ENCODE data around the gene SCYGR2. TPM values are rescaled to one million over a fixed set of nuclear protein-coding genes. Genes with fewer than 3 reads are reported as not detected.

SCYGR2 gene
- total RNA-seq, 4 donors from 2014 or later: not detected

DNA sequence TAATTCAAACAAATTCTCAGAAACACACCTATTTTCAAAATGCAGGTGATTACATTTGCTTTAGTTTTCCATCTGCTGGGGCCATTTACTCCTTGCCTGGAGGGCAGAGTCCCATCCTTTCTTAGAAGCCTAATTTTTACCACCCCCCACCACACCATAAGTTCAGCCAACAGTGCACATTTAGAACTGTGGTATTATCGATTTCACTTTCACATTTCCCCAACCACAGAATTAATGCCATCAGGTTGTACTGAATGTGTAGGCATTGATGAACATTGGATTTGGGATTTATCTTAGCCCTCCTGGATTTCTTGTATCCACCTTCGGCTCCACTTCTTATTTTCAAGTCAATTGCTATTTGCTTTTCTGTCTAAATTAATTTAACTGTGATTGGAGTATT is 11.4 kb downstream of the SCYGR2 start:
- intact Hi-C loops (cut with DNase I; ENCODE audit: low total_unique reads): no loop called here

GRCh38 chr2:227612546-227613271 is 14.0 kb downstream of the SCYGR2 start:
- Histone ChIP-seq H3K9me3 (no peaks in the 10 kb centered on the region), H3K27me3 (no peaks in the 10 kb centered on the region), H3K4me3 (no peak overlapping the region), H3K27ac (no peak overlapping the region), H3K36me3 (no peaks in the 10 kb centered on the region), H3K4me1 (no peaks in the 10 kb centered on the region)
- no peak for DNase-seq
- TF ChIP-seq, protein P1, sequence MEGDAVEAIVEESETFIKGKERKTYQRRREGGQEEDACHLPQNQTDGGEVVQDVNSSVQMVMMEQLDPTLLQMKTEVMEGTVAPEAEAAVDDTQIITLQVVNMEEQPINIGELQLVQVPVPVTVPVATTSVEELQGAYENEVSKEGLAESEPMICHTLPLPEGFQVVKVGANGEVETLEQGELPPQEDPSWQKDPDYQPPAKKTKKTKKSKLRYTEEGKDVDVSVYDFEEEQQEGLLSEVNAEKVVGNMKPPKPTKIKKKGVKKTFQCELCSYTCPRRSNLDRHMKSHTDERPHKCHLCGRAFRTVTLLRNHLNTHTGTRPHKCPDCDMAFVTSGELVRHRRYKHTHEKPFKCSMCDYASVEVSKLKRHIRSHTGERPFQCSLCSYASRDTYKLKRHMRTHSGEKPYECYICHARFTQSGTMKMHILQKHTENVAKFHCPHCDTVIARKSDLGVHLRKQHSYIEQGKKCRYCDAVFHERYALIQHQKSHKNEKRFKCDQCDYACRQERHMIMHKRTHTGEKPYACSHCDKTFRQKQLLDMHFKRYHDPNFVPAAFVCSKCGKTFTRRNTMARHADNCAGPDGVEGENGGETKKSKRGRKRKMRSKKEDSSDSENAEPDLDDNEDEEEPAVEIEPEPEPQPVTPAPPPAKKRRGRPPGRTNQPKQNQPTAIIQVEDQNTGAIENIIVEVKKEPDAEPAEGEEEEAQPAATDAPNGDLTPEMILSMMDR (IDR thresholded peaks at IDR 0.05): no peak
- no peak for TF ChIP-seq POLR2A (IDR thresholded peaks at IDR 0.05)
- intact Hi-C loops (cut with DNase I; ENCODE audit: low total_unique reads): no loop called here

More for the DNA sequence above, 11.4 kb downstream of the SCYGR2 start:
- H3K27me3 ChIP-seq: no peaks in the 10 kb centered on the region
- H3K4me1 ChIP-seq: no peaks in the 10 kb centered on the region
- TF ChIP-seq POLR2A (IDR thresholded peaks at IDR 0.05): no peak
- TF ChIP-seq, protein P1 (IDR thresholded peaks at IDR 0.05): no peak
- no peak for DNase-seq
- no peaks in the 10 kb centered on the region for H3K9me3 ChIP-seq
- no peak overlapping the region for H3K27ac ChIP-seq
- H3K36me3 ChIP-seq: no peaks in the 10 kb centered on the region
- no peak overlapping the region for H3K4me3 ChIP-seq

- TF ChIP-seq POLR2A (IDR thresholded peaks at IDR 0.05): no peak
- TF ChIP-seq, protein P1 (IDR thresholded peaks at IDR 0.05): no peak
- Histone ChIP-seq H3K9me3 (no peaks in the 10 kb centered on the region), H3K27me3 (no peaks in the 10 kb centered on the region), H3K4me1 (no peaks in the 10 kb centered on the region), H3K4me3 (no peak overlapping the region), H3K27ac (no peak overlapping the region), H3K36me3 (no peaks in the 10 kb centered on the region)
- intact Hi-C loops (cut with DNase I; ENCODE audit: low total_unique reads): no loop called here
- DNase-seq: no peak
These were observed 14.6 kb downstream of the SCYGR2 start for GRCh38 chr2:227613272-227613660.

GRCh38 chr2:227614246-227614645 is 15.6 kb downstream of the SCYGR2 start:
- intact Hi-C loops (cut with DNase I; ENCODE audit: low total_unique reads): no loop called here
- Histone ChIP-seq H3K9me3 (no peaks in the 10 kb centered on the region), H3K27ac (no peak overlapping the region), H3K27me3 (no peaks in the 10 kb centered on the region), H3K4me1 (no peaks in the 10 kb centered on the region), H3K36me3 (no peaks in the 10 kb centered on the region), H3K4me3 (no peak overlapping the region)
- DNase-seq: no peak
- no peak for TF ChIP-seq POLR2A (IDR thresholded peaks at IDR 0.05)
- TF ChIP-seq, protein P1 (IDR thresholded peaks at IDR 0.05): no peak

DNA sequence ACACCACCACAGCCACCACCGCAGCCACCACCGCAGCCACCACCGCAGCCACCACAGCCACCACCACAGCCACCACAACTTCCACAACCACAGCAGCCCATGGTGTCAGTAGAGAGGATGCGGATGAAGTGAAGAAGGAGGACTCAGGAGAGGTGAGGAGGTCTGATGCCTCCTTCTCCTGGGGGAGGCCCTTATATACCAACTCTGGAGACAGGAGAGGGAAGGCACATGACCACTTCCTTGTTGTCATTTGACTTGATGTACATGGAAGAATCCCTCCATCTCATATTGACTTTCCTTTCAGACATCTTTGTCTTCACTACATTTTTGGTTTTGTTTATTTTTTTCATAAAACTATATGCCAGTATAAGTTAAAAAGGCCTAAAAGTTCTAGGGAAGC is 16.0 kb downstream of the SCYGR2 start, which contains the start of gene SCYGR3:
Gene SCYGR3, minus strand, starts transcription at position 101 of the 400 bp plus-strand sequence. Its CDS starts 0 bp downstream, at position 101.
- no peaks in the 10 kb centered on the region for H3K27me3 ChIP-seq
- no peaks in the 10 kb centered on the region for H3K9me3 ChIP-seq
- no peaks in the 10 kb centered on the region for H3K4me1 ChIP-seq
- no peak within 1 kb of the TSS for H3K4me3 ChIP-seq
- no peak within 1 kb of the TSS for H3K27ac ChIP-seq
- TF ChIP-seq, protein P1 (IDR thresholded peaks at IDR 0.05): no peak
- TF ChIP-seq POLR2A (IDR thresholded peaks at IDR 0.05): no peak
- intact Hi-C loops (cut with DNase I; ENCODE audit: low total_unique reads): no loop called here
- H3K36me3 ChIP-seq: no peaks in the 10 kb centered on the region
- no peak for DNase-seq

Measured in uterus (tissue), 4 donors.